Measurements from ENCODE around the gene STX8.

STX8 gene

DNA sequence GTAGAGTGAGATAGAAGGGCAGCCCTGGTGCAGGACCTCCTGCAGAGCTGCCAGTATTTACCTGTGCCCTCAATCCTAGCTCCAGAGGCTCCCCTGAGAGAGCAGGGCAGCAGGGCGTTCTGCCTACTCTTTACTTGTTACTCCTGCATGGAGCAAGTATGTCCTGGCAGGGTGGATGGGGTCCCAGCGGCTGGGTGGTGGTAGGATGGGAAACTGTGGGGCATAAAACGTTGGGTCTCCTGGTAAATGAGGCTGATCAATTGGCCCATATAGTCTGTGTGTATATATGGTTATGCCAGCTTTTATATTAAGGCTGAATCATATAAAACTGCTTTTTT, 362.3 kb downstream of the STX8 start:
- Mint-ChIP-seq H3K27ac (no peak overlapping the region), H3K27me3 (ENCODE audit: low read depth, poor library complexity) (peaks cover 10% of the 10 kb centered on the region), H3K4me1 (peaks cover 15% of the 10 kb centered on the region), H3K9me3 (peaks cover 32% of the 10 kb centered on the region), H3K36me3 (ENCODE audit: low read depth) (peaks cover 57% of the 10 kb centered on the region), H3K4me3 (no peak overlapping the region)
- DNase-seq: no peak
- TF ChIP-seq, protein P1, sequence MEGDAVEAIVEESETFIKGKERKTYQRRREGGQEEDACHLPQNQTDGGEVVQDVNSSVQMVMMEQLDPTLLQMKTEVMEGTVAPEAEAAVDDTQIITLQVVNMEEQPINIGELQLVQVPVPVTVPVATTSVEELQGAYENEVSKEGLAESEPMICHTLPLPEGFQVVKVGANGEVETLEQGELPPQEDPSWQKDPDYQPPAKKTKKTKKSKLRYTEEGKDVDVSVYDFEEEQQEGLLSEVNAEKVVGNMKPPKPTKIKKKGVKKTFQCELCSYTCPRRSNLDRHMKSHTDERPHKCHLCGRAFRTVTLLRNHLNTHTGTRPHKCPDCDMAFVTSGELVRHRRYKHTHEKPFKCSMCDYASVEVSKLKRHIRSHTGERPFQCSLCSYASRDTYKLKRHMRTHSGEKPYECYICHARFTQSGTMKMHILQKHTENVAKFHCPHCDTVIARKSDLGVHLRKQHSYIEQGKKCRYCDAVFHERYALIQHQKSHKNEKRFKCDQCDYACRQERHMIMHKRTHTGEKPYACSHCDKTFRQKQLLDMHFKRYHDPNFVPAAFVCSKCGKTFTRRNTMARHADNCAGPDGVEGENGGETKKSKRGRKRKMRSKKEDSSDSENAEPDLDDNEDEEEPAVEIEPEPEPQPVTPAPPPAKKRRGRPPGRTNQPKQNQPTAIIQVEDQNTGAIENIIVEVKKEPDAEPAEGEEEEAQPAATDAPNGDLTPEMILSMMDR (IDR thresholded peaks at IDR 0.05): no peak

DNA sequence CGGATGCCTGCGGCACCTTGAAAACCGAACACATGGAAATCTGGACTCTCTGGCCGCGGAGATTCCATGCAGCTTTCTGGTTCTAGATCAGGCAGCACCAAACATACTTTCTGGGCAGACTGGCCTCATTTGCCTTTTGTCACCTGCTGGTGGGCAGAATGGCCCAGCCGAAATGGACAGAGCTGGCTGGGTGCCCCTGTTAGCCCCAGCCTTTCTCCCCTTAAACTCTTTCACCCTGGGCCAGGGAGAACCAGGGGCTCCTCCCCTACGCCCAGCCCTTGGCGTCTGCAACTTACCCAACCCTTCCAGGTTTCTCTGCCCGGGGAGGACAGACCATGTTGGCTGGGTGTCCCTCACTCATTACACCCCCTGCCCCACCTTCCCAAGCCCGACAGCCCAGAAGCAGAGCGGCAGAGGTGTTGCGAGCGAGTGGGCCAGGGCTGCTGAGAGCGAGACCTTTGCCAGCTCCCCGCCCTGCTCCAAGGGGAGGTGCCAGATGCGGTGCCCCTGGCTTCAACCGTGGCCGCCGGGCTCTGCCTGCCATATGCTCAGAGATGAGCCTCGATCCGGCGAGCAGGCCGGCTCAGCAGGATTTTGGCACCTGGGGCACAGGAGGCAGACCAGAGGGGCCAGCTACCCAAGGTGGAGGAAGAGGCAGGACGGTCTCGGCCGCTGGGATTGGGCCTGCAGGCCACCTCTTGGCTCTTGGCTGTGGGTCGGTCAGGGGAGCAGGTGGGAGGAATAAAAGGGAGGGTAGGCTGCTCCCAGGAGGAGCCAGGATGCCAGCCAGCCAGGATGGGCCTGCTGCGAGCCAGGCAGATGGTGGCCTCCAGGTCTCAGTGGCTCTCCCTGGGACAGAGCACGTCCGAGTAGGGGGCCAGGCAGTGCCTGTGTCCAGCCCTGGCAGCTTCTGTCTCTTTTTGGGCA, 363.0 kb downstream of the STX8 start:
- Mint-ChIP-seq H3K4me1 (peaks cover 8% of the 10 kb centered on the region), H3K27me3 (ENCODE audit: low read depth, poor library complexity) (peaks cover 6% of the 10 kb centered on the region), H3K36me3 (ENCODE audit: low read depth) (peaks cover 57% of the 10 kb centered on the region), H3K4me3 (no peak overlapping the region), H3K27ac (no peak overlapping the region), H3K9me3 (peaks cover 32% of the 10 kb centered on the region)
- TF ChIP-seq, protein P1 (IDR thresholded peaks at IDR 0.05): no peak
- DNase-seq: no peak

DNA sequence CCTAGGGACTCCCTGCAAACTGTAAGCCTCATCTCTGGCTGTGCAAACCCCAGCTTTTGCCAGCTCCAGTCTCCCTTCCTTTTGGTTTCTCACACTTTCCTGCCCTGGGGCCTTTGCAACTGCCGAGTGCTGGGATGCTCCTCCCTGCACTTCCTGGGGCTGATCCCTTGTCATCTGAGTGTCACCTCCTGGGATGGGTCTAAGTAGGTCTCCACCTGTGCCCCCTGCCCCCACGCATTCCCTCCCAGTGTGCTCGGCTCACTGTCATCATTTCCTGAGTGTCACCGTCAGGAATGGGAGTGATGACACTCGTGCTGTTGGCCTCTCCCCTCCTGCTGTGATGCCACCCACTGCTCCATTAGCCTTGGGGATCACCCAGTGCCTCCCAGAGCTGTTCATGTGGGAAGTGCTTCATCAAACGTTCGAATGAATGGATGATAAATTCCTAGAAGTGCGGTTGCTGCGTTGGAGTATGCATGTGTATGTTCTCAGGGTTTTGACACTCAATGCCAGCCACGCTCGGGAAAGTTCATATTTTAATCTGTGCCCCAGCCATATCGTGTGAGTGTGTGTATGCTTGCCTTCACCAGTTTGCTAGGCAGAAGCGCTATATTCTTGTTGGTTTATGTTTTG, 364.4 kb downstream of the STX8 start:
- H3K36me3 Mint-ChIP-seq (ENCODE audit: low read depth): peaks cover 50% of the 10 kb centered on the region
- H3K27me3 Mint-ChIP-seq (ENCODE audit: low read depth, poor library complexity): peaks cover 8% of the 10 kb centered on the region
- H3K4me3 Mint-ChIP-seq: no peak overlapping the region
- peaks cover 21% of the 10 kb centered on the region for H3K9me3 Mint-ChIP-seq
- no peak for DNase-seq
- H3K27ac Mint-ChIP-seq: no peak overlapping the region
- TF ChIP-seq, protein P1 (IDR thresholded peaks at IDR 0.05): no peak
- peaks cover 13% of the 10 kb centered on the region for H3K4me1 Mint-ChIP-seq

DNA sequence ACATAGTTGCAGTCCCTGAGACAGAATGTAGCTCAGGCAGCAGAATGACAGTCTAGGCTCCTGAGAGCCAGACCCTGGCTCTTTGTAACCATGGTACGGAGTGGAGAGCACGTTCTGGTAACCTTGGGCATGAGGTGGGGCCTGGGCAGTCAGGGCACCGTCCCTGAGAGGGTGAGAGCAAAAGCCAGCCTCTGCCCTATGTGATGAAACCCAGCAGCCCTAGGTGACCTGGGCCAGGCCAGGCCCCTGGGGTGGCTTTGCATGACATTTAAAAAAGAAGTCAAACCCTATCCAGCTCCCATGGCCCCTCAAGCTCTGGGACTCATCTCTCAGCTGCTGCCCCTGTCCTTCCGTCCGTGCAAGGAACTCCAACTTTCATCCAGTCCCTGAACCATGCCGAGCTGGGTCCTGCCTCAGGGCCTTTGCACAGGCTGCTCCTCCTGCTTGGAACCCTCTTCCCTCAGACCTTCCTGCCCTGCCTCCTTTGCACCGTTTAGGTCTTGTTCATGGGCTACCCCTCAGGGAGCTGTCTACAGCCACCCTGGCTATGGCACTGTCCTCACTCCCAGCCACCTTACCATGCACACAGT, 365.7 kb downstream of the STX8 start:
- Mint-ChIP-seq H3K9me3 (peaks cover 7% of the 10 kb centered on the region), H3K27ac (no peak overlapping the region), H3K4me3 (no peak overlapping the region), H3K4me1 (peaks cover 24% of the 10 kb centered on the region), H3K27me3 (ENCODE audit: low read depth, poor library complexity) (peaks cover 14% of the 10 kb centered on the region), H3K36me3 (ENCODE audit: low read depth) (peaks cover 39% of the 10 kb centered on the region)
- TF ChIP-seq, protein P1 (IDR thresholded peaks at IDR 0.05): no peak
- DNase-seq: no peak

DNA sequence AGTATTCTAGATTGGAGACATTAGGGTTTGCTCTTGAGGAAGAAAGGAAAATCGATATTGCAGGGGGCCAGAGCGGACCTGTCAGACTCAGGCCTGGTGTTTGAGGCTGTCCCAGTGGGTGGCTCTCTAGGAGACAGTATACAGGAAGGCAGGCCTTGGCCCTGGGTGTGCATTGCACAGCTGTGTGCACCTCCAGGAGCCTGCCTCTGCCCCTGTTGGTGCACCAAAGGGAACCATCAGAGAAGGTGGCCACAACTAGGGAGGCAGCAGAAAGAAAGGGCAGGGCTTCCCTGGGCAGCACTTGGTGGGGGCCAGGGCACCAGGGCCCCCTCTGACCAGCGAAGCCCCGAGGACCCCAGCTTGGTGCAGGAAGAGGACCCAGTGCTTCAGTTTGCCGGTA, 366.3 kb downstream of the STX8 start:
- Mint-ChIP-seq H3K36me3 (ENCODE audit: low read depth) (peaks cover 39% of the 10 kb centered on the region), H3K4me3 (no peak overlapping the region), H3K4me1 (peaks cover 25% of the 10 kb centered on the region), H3K9me3 (peaks cover 2% of the 10 kb centered on the region), H3K27me3 (ENCODE audit: low read depth, poor library complexity) (peaks cover 15% of the 10 kb centered on the region), H3K27ac (no peak overlapping the region)
- no peak for DNase-seq
- TF ChIP-seq, protein P1 (IDR thresholded peaks at IDR 0.05): no peak

Data from nephron progenitor cell (in vitro differentiated cells).